NCI-H82 treated with DMSO at 0.1 percent for 48 hours (cell line): ENCODE data around the gene FBRSL1.
"Not testable (repeated sequence)": the region's sequence is repeated elsewhere in the genome, so short reads cannot be mapped to it uniquely, and the experiment has no call there.

Source experiments
- DNase-seq: peaks from one replicate; lab custom pipeline; 2025; ENCODE audit not compliant: unreplicated experiment; lab: John Stamatoyannopoulos, UW

Gene FBRSL1

DNA sequence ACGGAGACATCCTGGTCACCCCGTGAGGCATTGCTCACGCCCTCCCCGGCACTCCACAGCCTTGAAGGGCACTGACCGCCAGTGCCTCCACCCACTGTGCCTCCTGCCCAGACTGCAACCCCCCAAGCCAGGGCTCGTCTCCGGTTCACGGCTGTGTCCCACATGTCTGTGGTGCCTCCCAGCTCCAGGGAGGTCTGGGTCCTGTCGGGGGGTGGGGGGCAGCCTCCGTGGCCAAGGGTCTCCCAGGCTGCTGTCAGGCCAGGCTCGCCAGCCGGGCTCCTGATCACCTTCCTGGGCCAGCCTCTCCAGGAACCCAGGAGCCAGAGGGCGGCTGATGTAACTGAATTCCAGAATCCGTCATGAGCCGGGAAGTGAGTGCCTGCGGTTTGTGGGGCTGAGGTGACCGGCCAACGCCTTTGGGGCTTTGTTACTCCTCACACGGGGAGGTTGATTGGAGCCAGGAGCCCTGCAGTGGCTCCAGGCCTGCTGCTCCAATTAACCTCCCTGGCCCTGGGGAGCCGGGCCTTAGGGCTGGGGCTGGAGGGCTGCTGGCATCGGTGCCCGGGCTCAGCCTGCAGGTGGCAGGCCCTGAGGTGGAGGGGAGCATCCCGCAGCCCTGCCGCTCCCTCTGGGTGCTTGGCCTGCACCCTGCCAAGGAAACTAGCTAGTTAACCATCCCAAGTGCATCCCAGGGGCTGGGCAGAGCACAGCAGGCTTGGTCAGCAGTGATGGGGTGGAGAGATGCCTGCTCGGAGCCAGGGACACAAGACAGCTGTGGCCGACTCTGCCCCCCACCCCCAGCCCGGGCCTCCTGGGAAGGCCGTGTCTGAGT lies 36.4 kb upstream of the FBRSL1 start:
- no peak for DNase-seq

DNA sequence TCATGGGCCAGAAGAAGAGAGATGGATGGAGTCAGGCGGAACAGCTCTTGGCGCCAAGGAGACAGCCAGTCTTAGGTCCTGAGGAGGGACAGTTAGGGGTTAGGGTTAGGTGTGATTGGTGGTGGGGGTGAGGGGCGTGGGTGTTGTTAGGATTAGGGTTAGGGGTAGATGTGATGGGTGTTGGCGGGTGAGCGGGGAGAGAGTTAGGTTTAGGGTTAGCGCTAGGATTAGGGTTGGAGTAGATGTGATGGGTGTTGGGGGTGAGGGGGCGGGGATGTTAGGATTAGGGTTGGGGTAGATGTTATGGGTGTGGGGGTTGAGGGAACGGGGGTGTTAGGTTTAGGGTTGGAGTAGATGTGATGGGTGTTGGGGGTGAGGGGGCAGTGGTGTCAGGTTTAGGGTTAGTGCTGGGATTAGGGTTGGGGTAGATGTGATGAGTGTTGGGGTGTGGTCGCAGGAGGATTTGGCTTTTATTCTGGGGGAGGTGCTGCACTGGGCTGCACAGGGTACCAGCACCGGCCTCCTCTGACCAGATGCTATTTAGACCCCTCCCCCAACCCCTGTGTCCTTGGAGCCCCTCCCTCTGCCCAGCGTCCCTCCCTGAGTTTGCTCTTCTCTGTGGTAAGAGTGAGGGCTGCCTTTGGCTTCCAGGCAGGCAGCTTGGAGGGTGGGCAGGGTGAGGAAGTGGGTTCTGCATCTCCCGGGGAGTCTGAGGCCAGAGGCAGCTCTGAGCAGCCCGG lies 35.6 kb upstream of the FBRSL1 start:
- DNase-seq = no peak

DNA sequence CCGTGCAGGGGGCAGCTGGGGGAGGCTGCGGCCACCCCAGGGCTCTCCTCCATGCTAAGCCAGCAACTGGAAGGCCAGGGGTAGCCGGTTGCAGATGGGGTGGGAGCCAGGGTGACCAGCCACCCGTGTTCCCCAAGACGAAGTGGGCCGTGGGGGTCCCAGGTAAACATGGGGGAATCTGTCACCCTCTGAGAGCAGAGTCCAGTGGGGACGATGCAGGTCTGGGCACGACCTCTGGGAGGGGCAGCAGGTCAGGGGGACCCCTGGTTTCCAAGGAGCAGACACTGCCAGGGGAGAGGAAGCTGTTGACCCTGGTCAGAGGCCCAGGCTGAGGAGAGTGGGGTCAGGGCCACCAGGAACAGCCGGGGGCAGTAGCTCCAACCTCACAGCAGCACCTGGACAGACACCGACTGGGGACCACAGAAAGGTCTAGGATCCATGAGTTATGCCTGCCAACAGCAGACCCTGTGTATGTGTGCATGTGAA lies 35.0 kb upstream of the FBRSL1 start:
- no peak for DNase-seq

GRCh38 chr12:132455565-132455964 lies 34.4 kb upstream of the FBRSL1 start:
- DNase-seq = no peak

- no peak for DNase-seq
Observed at GRCh38 chr12:132456186-132456943, 33.6 kb upstream of the FBRSL1 start.

DNA sequence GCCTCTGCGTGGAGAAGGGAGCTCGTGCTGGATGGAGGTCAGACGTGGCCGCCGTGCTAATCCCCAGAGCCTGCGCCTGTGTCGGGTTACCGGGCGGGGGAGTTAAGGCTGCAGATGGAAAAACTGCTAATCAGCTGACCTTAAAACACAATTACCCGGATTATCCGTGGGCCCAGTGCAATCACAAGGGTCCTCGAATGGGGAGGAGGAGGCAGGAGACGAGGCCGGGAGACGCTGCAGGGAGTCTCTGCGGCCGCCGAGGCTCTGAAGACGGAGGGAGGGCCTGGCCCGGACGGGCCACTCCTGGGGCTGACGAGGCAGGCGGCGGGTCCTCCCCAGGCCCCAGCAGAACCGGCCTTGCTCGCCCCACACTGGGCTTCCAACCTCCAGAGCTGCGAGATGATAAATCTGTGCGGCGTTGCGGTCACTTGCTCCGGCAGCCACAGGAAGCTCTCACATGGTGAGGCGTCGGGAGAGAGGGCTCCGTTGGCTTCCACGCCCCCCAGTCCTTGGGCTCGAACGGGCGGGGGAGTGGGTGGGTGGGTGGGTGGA lies 32.9 kb upstream of the FBRSL1 start:
- DNase-seq = no peak

DNA sequence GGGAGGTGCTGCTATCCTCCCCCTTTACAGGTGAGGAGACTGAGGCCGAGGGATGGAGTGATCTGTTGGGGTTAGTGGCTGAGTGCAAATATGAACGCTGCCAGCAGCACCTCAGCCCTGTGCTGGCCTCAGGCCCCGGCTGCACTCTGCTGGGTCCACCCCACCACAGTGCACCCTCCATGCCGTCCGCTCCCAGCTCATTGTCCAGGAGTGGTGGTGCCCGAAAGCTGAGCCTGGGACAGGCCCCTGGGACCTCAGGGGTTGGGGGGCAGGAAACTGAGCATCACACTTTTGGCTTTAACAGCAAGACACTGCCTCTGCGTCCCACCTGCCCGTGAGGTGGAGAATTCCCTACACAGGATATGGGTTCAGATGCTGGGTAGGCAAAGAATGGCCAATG lies 31.5 kb upstream of the FBRSL1 start:
- DNase-seq = no peak

DNA sequence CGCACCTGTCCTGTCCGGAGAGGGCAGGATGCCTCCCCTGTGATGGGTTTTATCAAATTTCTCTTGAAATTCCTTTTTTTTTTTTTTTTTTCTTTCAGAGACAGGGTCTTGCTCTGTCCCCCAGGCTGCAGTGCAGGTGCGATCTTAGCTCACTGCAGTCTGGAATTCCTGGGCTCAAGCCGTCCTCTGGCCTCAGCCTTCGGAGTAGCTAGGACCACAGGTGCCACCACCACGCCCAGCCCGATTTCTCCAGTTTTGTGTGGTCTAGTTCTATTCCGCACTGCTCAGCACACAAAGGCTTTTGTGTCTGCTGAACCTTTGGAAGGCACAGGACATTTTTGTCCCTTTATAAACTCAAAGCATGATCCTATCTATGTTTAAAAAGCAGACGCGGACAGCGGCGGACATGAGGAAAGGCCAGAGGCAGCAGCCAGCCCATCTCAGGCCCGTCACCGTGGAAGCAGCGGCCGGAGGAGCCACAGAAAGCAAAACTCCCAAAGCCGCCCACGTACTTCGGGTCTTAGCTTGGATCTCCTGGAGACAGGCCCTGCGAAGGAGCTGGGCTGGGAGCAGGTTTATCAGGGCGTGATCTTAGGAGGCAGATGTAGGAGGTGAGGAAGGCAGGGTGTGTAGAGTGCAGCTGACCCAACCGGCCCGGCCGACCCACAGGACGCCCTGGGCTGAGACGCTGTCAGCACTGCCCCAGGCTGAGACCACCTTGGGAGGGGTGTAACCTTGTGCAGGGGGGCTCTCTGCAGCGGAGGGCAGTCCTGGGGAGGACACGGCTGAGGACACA lies 30.9 kb upstream of the FBRSL1 start:
- DNase-seq = no peak

DNA sequence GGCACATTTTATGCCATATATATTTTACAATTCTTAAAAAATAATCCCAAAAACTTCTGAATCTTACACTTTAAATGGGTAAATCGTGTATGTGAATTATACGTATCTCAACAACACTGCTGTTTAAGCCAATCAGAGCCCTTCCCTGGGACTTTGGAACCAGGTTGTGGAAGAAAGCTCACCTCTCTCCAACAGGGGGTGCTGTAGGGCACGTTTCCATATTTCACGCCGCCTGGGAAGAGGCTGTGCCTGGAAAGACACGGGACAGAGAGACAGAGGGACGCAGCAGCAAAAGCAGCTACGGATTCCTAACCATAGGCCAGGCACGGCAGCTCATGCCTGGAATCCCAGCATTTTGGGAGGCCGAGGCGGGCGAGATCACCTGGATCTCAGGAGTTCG lies 29.4 kb upstream of the FBRSL1 start:
- no peak for DNase-seq

DNA sequence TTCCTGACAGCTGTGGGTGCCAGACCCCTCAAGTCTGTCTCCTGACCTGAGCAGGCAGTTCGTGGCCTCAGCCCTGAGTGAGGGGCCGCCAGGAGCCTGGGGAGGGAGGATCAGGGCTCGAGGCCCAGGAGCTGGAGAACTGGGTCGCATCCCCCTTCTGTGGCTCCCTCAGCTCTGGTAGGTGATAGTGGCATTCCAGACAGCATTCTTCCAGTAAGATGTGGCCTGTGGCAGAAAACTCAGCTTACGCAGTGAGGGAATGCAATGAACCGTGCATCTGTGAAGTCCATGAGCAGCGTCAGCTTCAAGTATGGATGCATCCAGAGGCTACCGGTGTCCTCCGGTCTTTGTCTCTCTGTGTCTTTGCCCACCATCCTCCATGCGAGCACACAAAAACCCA lies 28.4 kb upstream of the FBRSL1 start:
- DNase-seq = no peak

DNA sequence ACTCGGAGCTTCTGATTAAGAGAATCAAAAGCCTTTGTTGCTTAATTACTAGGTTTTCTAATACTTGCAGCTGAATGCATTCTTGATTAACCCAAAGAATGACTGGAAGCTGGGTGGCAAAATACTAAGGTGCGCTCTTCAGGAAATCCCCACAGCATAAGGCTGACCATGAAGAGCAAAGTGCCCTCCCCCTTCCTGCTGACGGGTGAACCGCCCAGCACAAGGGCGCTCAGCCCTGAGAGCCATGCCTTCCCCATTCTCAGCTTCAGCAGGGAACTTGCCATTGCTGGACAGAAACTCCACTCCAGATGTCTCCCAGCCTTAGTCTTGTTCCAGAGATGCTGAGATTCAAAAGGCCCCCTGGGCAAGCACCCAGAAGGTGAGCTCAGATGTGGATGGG lies 27.2 kb upstream of the FBRSL1 start:
- DNase-seq = no peak

DNA sequence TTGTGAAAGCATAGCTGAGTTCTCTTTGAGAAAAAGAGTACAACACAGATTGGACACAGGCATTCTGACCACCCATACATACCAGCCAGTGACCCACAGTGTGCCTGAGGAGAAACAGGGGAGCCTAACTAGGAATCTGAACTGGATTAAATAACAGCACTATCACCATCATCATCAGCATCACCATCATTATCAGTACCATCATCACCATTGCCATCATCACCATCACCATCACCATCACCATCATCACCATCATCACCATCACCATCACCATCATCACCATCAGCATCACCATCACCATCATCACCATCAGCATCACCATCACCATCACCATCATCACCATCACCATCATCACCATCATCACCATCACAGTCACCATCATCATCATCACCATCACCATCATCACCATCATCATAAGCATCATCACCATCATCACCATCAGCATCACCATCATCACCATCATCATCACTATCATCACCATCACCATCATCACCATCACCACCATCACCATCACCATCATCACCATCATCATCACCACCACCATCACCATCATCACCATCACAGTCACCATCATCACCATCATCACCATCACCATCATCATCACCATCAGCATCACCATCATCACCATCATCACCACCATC lies 26.5 kb upstream of the FBRSL1 start:
- DNase-seq = not testable (repeated sequence)

GRCh38 chr12:132464304-132464703 lies 25.6 kb upstream of the FBRSL1 start:
- not testable (repeated sequence) for DNase-seq

- DNase-seq = no peak
Observed at GRCh38 chr12:132464820-132465219, 25.1 kb upstream of the FBRSL1 start.

- DNase-seq = peak; percentile 95
Observed at GRCh38 chr12:132465269-132466190, 24.4 kb upstream of the FBRSL1 start.

- DNase-seq = peak; percentile 89
Observed at GRCh38 chr12:132466241-132467201, 23.4 kb upstream of the FBRSL1 start.

DNA sequence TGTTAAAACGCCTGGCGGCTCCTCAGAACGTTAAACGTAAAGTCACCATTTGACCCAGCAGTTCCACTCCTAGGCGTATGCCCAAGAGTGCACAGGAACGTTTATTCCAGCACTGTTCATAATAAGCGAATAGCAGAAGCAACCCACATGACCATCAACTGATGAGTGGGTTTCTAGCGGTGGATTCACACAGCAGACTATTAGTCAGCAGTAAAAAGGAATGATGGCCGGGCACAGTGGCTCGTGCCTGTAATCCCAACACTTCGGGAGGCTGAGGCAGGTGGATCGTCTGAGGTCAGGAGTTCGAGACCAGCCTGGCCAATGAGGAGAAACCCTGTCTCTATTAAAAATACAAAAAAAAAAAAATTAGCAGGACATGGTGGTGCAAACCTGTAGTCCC lies 22.4 kb upstream of the FBRSL1 start:
- DNase-seq = no peak

GRCh38 chr12:132469423-132469822 lies 20.5 kb upstream of the FBRSL1 start:
- DNase-seq = no peak
